ENCODE data around the gene NEDD8. TPM values are rescaled to one million over a fixed set of nuclear protein-coding genes. Genes with fewer than 3 reads are reported as not detected.

Gene NEDD8
- total RNA-seq, 4 donors from 2014 or later: 61.2 to 1,004 (median 192) TPM

- Histone ChIP-seq H3K27me3 (no peaks in the 10 kb centered on the region), H3K4me3 (no peak overlapping the region), H3K27ac (no peak overlapping the region), H3K4me1 (no peaks in the 10 kb centered on the region), H3K9me3 (no peaks in the 10 kb centered on the region), H3K36me3 (no peaks in the 10 kb centered on the region)
- intact Hi-C loops (cut with DNase I; ENCODE audit: low total_unique reads): no loop called here
- no peak for DNase-seq
- TF ChIP-seq POLR2A (IDR thresholded peaks at IDR 0.05) (no peak), CTCF (IDR thresholded peaks at IDR 0.05) (no peak)
Observed at GRCh38 chr14:24177891-24178290, 54.3 kb downstream of the NEDD8 start.

- intact Hi-C loops (cut with DNase I; ENCODE audit: low total_unique reads): no loop called here
- H3K4me3 ChIP-seq: no peak overlapping the region
- no peaks in the 10 kb centered on the region for H3K36me3 ChIP-seq
- no peak for DNase-seq
- H3K27me3 ChIP-seq: no peaks in the 10 kb centered on the region
- TF ChIP-seq CTCF (IDR thresholded peaks at IDR 0.05): no peak
- TF ChIP-seq POLR2A (IDR thresholded peaks at IDR 0.05): no peak
- H3K27ac ChIP-seq: no peak overlapping the region
- no peaks in the 10 kb centered on the region for H3K4me1 ChIP-seq
- H3K9me3 ChIP-seq: no peaks in the 10 kb centered on the region
Observed at GRCh38 chr14:24177041-24177825, 54.9 kb downstream of the NEDD8 start.

GRCh38 chr14:24176599-24176998, 55.6 kb downstream of the NEDD8 start:
- Histone ChIP-seq H3K4me1 (no peaks in the 10 kb centered on the region), H3K36me3 (no peaks in the 10 kb centered on the region), H3K9me3 (no peaks in the 10 kb centered on the region), H3K27me3 (no peaks in the 10 kb centered on the region), H3K4me3 (no peak overlapping the region), H3K27ac (no peak overlapping the region)
- DNase-seq: no peak
- TF ChIP-seq POLR2A (IDR thresholded peaks at IDR 0.05): no peak
- TF ChIP-seq CTCF (IDR thresholded peaks at IDR 0.05): no peak
- intact Hi-C loops (cut with DNase I; ENCODE audit: low total_unique reads): no loop called here

- H3K36me3 ChIP-seq: no peaks in the 10 kb centered on the region
- H3K9me3 ChIP-seq: no peaks in the 10 kb centered on the region
- DNase-seq: no peak
- H3K27ac ChIP-seq: peak overlapping the region in 1 of 2 donors; percentile 26
- H3K4me1 ChIP-seq: no peaks in the 10 kb centered on the region
- intact Hi-C loops (cut with DNase I; ENCODE audit: low total_unique reads): no loop called here
- no peak for TF ChIP-seq POLR2A (IDR thresholded peaks at IDR 0.05)
- no peak for TF ChIP-seq CTCF (IDR thresholded peaks at IDR 0.05)
- no peaks in the 10 kb centered on the region for H3K27me3 ChIP-seq
- no peak overlapping the region for H3K4me3 ChIP-seq
Observed at GRCh38 chr14:24172871-24173281, 59.3 kb downstream of the NEDD8 start.

- H3K27me3 ChIP-seq: no peaks in the 10 kb centered on the region
- H3K36me3 ChIP-seq: no peaks in the 10 kb centered on the region
- TF ChIP-seq POLR2A (IDR thresholded peaks at IDR 0.05) (no peak), CTCF (IDR thresholded peaks at IDR 0.05) (no peak)
- H3K4me3 ChIP-seq: peak overlapping the region; percentile 25 to 27
- no peaks in the 10 kb centered on the region for H3K9me3 ChIP-seq
- intact Hi-C loops (cut with DNase I; ENCODE audit: low total_unique reads): no loop called here
- peak overlapping the region in 1 of 2 donors; percentile 26 for H3K27ac ChIP-seq
- no peak for DNase-seq
- H3K4me1 ChIP-seq: no peaks in the 10 kb centered on the region
Observed at GRCh38 chr14:24172261-24172860, 59.8 kb downstream of the NEDD8 start.

Measured in uterus (tissue), 4 donors.